Measurements from ENCODE around the gene PRPF40B. TPM values are rescaled to one million over a fixed set of nuclear protein-coding genes. Genes with fewer than 3 reads are reported as not detected.
"Not testable (repeated sequence)": the region's sequence is repeated elsewhere in the genome, so short reads cannot be mapped to it uniquely, and the experiment has no call there.

Gene PRPF40B
- total and polyA plus RNA-seq, 4 donors: 11.1 to 42.2 (median 28.3) TPM

DNA sequence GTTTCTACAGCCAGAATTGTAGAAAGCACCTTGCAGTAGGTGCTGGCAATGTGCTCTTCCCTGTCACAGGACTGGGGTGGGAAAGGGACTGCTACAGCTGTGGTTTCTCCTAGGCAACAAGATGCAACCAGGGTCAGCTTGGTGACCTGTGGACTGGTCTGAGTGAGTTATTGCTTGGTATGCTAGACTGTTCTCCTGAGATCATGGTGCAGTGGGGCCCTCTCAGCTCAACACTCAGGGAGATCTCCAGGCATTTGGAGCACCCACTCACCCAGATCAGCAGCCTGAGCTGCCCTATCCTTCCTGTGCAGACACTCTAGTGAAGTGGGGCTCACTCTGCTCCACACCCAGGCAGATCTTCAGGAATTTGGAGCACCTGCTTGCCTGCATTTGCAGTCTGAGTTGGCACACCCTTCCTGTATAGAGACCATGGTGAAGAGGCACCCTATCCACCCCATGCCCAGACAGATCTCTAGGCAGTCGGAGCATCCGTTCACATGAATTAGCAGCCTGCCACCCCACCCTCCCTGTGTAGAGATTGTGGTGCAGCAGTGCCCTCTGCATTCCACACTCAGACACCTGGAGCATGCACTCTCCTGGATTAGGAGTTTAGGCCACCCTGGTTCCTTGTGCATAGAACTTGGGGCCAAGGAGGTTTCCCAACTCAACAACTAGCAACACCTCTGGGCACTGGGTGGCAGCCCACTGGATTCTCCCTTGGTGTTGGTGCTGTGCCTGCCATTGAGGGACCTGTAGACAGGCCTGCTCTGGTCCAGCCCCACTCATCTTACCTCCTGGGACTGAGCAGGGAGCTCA lies 14.1 kb upstream of the PRPF40B start:
- no peak for DNase-seq (ENCODE audit: low read depth in 4 of 6, low spot score in 6 of 6)
- Histone ChIP-seq H3K27ac (ENCODE audit: low read depth, low read length) (no peak overlapping the region), H3K36me3 (ENCODE audit: control insufficient read depth, insufficient read depth, low read length) (no peaks in the 10 kb centered on the region), H3K9me3 (ENCODE audit: control insufficient read depth, insufficient read depth, low read length) (no peaks in the 10 kb centered on the region), H3K4me3 (ENCODE audit: low read depth, low read length) (no peak overlapping the region), H3K27me3 (ENCODE audit: control insufficient read depth, insufficient read depth, low read length) (no peaks in the 10 kb centered on the region), H3K4me1 (ENCODE audit: control insufficient read depth, insufficient read depth, low read length) (no peaks in the 10 kb centered on the region)
- WGBS (ENCODE audit: insufficient coverage): 100% methylated on average over 2 of the region's 2 CpGs

DNA sequence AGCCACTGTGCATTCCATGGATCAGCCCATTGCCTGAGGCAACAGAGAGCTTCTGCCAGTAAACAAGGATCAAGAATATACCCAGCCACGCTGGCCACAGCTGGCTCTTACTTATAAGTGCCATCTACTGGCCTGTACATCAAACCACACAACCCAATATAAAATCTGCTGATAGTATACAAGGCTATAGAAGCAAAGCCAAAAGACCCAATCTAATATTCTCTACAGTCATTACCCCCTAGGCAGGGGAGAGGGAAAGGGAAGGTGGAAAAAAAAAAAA lies 13.5 kb upstream of the PRPF40B start:
- DNase-seq (ENCODE audit: low read depth in 4 of 6, low spot score in 6 of 6): no peak
- Histone ChIP-seq H3K27me3 (ENCODE audit: control insufficient read depth, insufficient read depth, low read length) (no peaks in the 10 kb centered on the region), H3K4me3 (ENCODE audit: low read depth, low read length) (no peak overlapping the region), H3K9me3 (ENCODE audit: control insufficient read depth, insufficient read depth, low read length) (no peaks in the 10 kb centered on the region), H3K4me1 (ENCODE audit: control insufficient read depth, insufficient read depth, low read length) (no peaks in the 10 kb centered on the region), H3K27ac (ENCODE audit: low read depth, low read length) (no peak overlapping the region), H3K36me3 (ENCODE audit: control insufficient read depth, insufficient read depth, low read length) (no peaks in the 10 kb centered on the region)
- WGBS (ENCODE audit: insufficient coverage): no CpG with 5 or more reads among the region's 1 CpG

DNA sequence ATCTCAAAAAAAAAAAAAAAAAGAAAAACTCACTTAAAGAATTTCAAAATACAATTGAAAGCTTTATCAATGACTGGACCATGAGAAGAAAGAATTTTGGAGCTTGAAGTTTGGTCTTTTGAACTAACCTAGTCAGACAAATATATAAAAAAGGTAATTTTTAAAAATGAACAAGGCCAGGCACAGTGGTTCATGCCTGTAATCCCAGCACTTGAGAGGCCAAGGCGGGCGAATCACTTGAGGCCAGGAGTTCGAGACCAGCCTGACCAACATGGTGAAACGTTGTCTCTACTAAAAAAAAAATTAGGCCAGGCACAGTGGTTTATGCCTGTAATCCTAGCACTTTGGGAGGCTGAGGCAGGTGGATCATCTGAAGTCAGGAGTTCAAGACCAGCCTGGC lies 12.6 kb upstream of the PRPF40B start:
- not testable (repeated sequence) for H3K4me3 ChIP-seq (ENCODE audit: low read depth, low read length); H3K4me1 ChIP-seq (ENCODE audit: control insufficient read depth, insufficient read depth, low read length); H3K27me3 ChIP-seq (ENCODE audit: control insufficient read depth, insufficient read depth, low read length); H3K27ac ChIP-seq (ENCODE audit: low read depth, low read length); H3K36me3 ChIP-seq (ENCODE audit: control insufficient read depth, insufficient read depth, low read length); DNase-seq (ENCODE audit: low read depth in 4 of 6, low spot score in 6 of 6); H3K9me3 ChIP-seq (ENCODE audit: control insufficient read depth, insufficient read depth, low read length)
- 100% methylated on average over 4 of the region's 4 CpGs for WGBS (ENCODE audit: insufficient coverage)

DNA sequence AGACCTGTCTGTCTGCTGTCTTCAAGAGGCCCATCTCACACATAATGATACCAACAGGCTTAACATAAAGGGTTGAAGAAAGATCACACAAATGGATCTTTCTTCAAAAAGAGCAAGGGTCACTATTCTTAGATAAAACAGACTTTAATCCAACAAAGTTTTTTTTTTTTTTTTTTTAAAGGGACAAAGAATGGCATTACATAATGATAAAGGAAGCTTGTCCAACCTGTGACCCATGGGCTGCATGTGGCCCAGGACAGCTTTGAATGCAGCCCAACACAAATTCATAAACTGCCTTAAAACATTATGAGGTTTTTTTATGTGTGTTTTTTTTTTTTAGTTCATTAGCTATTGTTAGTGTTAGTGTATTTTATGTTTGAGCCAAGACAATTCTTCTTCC lies 11.2 kb upstream of the PRPF40B start:
- H3K27me3 ChIP-seq (ENCODE audit: control insufficient read depth, insufficient read depth, low read length): no peaks in the 10 kb centered on the region
- H3K27ac ChIP-seq (ENCODE audit: low read depth, low read length): no peak overlapping the region
- no peak for DNase-seq (ENCODE audit: low read depth in 4 of 6, low spot score in 6 of 6)
- H3K9me3 ChIP-seq (ENCODE audit: control insufficient read depth, insufficient read depth, low read length): no peaks in the 10 kb centered on the region
- H3K4me1 ChIP-seq (ENCODE audit: control insufficient read depth, insufficient read depth, low read length): no peaks in the 10 kb centered on the region
- no peaks in the 10 kb centered on the region for H3K36me3 ChIP-seq (ENCODE audit: control insufficient read depth, insufficient read depth, low read length)
- no peak overlapping the region for H3K4me3 ChIP-seq (ENCODE audit: low read depth, low read length)

- 100% methylated on average over 5 of the region's 7 CpGs for WGBS (ENCODE audit: insufficient coverage)
- DNase-seq (ENCODE audit: low read depth in 4 of 6, low spot score in 6 of 6): no peak
- peaks cover 3% of the 10 kb centered on the region for H3K27me3 ChIP-seq (ENCODE audit: control insufficient read depth, insufficient read depth, low read length)
- no peaks in the 10 kb centered on the region for H3K4me1 ChIP-seq (ENCODE audit: control insufficient read depth, insufficient read depth, low read length)
- no peak overlapping the region for H3K27ac ChIP-seq (ENCODE audit: low read depth, low read length)
- H3K4me3 ChIP-seq (ENCODE audit: low read depth, low read length): no peak overlapping the region
- no peaks in the 10 kb centered on the region for H3K36me3 ChIP-seq (ENCODE audit: control insufficient read depth, insufficient read depth, low read length)
- no peaks in the 10 kb centered on the region for H3K9me3 ChIP-seq (ENCODE audit: control insufficient read depth, insufficient read depth, low read length)
Observed at GRCh38 chr12:49615725-49616124, 7.6 kb upstream of the PRPF40B start.

- no peak overlapping the region for H3K27ac ChIP-seq (ENCODE audit: low read depth, low read length)
- no peaks in the 10 kb centered on the region for H3K36me3 ChIP-seq (ENCODE audit: control insufficient read depth, insufficient read depth, low read length)
- peaks cover 3% of the 10 kb centered on the region for H3K27me3 ChIP-seq (ENCODE audit: control insufficient read depth, insufficient read depth, low read length)
- H3K4me1 ChIP-seq (ENCODE audit: control insufficient read depth, insufficient read depth, low read length): peaks cover 2% of the 10 kb centered on the region
- 60% methylated on average over 3 of the region's 5 CpGs for WGBS (ENCODE audit: insufficient coverage)
- H3K9me3 ChIP-seq (ENCODE audit: control insufficient read depth, insufficient read depth, low read length): no peaks in the 10 kb centered on the region
- no peak for DNase-seq (ENCODE audit: low read depth in 4 of 6, low spot score in 6 of 6)
- no peak overlapping the region for H3K4me3 ChIP-seq (ENCODE audit: low read depth, low read length)
Observed at GRCh38 chr12:49616533-49617219, 6.7 kb upstream of the PRPF40B start.

DNA sequence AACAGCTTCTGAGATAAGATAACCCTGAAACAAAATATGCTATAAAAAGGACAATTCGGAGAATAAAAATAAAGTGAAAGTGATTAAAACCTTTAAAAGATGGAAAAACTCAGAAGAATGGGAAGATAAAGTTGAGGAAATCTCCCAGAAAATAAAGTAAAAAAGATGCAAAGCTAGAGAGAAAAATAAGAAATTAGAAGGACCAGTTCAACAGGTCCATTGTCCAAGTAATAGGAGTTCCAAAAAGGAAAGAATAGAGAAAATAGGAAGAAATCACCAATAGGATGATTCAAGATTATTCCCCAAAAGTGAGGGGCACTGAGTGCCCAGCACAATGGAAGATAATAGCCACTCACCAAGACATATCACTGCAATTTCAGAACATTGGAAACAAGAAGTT lies 4.8 kb upstream of the PRPF40B start:
- Histone ChIP-seq H3K9me3 (ENCODE audit: control insufficient read depth, insufficient read depth, low read length) (no peaks in the 10 kb centered on the region), H3K4me1 (ENCODE audit: control insufficient read depth, insufficient read depth, low read length) (peaks cover 14% of the 10 kb centered on the region), H3K27me3 (ENCODE audit: control insufficient read depth, insufficient read depth, low read length) (peaks cover 3% of the 10 kb centered on the region), H3K36me3 (ENCODE audit: control insufficient read depth, insufficient read depth, low read length) (no peaks in the 10 kb centered on the region), H3K27ac (ENCODE audit: low read depth, low read length) (no peak overlapping the region), H3K4me3 (ENCODE audit: low read depth, low read length) (no peak overlapping the region)
- DNase-seq (ENCODE audit: low read depth in 4 of 6, low spot score in 6 of 6): no peak
- WGBS (ENCODE audit: insufficient coverage): no CpG with 5 or more reads among the region's 1 CpG

DNA sequence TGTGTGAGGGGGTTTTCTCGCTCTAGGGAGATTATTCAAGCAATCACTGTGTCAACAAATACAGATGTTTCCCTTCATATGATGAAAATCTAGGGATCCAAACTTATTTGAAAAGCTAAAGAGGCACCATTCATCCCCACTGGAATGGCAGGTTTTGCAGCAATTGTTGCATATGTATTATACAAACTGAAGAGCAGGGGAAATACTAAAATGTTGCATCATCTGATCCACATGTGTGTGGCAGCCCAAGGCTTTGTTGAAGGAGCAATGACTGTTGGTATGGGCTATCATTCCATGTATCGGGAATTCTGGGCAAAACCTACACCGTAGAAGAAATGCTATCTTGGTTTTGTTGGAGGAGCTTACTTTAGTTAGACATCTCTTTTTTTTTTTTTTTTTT lies 4.1 kb upstream of the PRPF40B start:
- H3K27ac ChIP-seq (ENCODE audit: low read depth, low read length): no peak overlapping the region
- DNase-seq (ENCODE audit: low read depth in 4 of 6, low spot score in 6 of 6): no peak
- H3K4me3 ChIP-seq (ENCODE audit: low read depth, low read length): no peak overlapping the region
- peaks cover 3% of the 10 kb centered on the region for H3K27me3 ChIP-seq (ENCODE audit: control insufficient read depth, insufficient read depth, low read length)
- peaks cover 17% of the 10 kb centered on the region for H3K4me1 ChIP-seq (ENCODE audit: control insufficient read depth, insufficient read depth, low read length)
- no peaks in the 10 kb centered on the region for H3K9me3 ChIP-seq (ENCODE audit: control insufficient read depth, insufficient read depth, low read length)
- H3K36me3 ChIP-seq (ENCODE audit: control insufficient read depth, insufficient read depth, low read length): no peaks in the 10 kb centered on the region
- no CpG with 5 or more reads among the region's 3 CpGs for WGBS (ENCODE audit: insufficient coverage)

GRCh38 chr12:49621651-49622500 lies 1.5 kb upstream of the PRPF40B start:
- 6% methylated on average over 10 of the region's 33 CpGs for WGBS (ENCODE audit: insufficient coverage)
- no peak for DNase-seq (ENCODE audit: low read depth in 4 of 6, low spot score in 6 of 6)
- Histone ChIP-seq H3K4me3 (ENCODE audit: low read depth, low read length) (peak overlapping the region; percentile 76), H3K4me1 (ENCODE audit: control insufficient read depth, insufficient read depth, low read length) (peaks cover 19% of the 10 kb centered on the region), H3K27ac (ENCODE audit: low read depth, low read length) (no peak overlapping the region), H3K36me3 (ENCODE audit: control insufficient read depth, insufficient read depth, low read length) (no peaks in the 10 kb centered on the region), H3K9me3 (ENCODE audit: control insufficient read depth, insufficient read depth, low read length) (no peaks in the 10 kb centered on the region), H3K27me3 (ENCODE audit: control insufficient read depth, insufficient read depth, low read length) (peaks cover 3% of the 10 kb centered on the region)

Data from spinal cord (tissue), 10 donors.